Activated CD8-positive, alpha-beta T cell treated with anti-CD3 and anti-CD28 coated beads, Interleukin-2, amount 10 ng/mL, durations not matched to agents 7 days and 5 days (primary cell): ENCODE data around the gene PPM1B. TPM values are rescaled to one million over a fixed set of nuclear protein-coding genes. Genes with fewer than 3 reads are reported as not detected.

Experiments
- ATAC-seq: fragments of 150-1000 bp; cut with Tn5 transposase; one replicate; pipeline ENCODE4 v1.10.0; 2021; ENCODE audit warnings: moderate library complexity
- CTCF ChIA-PET: fragments of 350-600 bp; sonication (Branson Sonifier 250); formaldehyde crosslinking; loops from one replicate; lab custom pipeline; 2021; ENCODE audit warnings: antibody characterized with exemption; lab: Charles Lee
- POLR2A ChIA-PET: fragments of 350-600 bp; sonication (Branson Sonifier 250); formaldehyde crosslinking; loops from one replicate; lab custom pipeline; 2021; ENCODE audit warnings: antibody characterized with exemption; lab: Charles Lee
- DNase-seq: peaks from one replicate; pipeline ENCODE4 v3.0.0-alpha.2; 2020
- H3K27ac Mint-ChIP-seq: one replicate; pipeline ENCODE4 v1.8.0; 2021; ENCODE audit warnings: mild to moderate bottlenecking, mixed read lengths
- H3K27me3 Mint-ChIP-seq: one replicate; pipeline ENCODE4 v1.8.0; 2021; ENCODE audit warnings: low read depth, mixed read lengths
- H3K36me3 Mint-ChIP-seq: one replicate; pipeline ENCODE4 v1.8.0; 2021; ENCODE audit warnings: low read depth, mixed read lengths
- H3K4me1 Mint-ChIP-seq: one replicate; pipeline ENCODE4 v1.8.0; 2021; ENCODE audit warnings: low read depth, mixed read lengths
- H3K4me3 Mint-ChIP-seq: one replicate; pipeline ENCODE4 v1.8.0; 2021; ENCODE audit warnings: mild to moderate bottlenecking, mixed read lengths
- H3K9me3 Mint-ChIP-seq: one replicate; pipeline ENCODE4 v1.8.0; 2022; ENCODE audit warnings: mixed read lengths; ENCODE audit not compliant: insufficient read depth
- total RNA-seq, 2 experiments: library from RNA; stranded (reverse); gene quantifications; one replicate each; pipeline ENCODE4 v1.2.3, GENCODE V29; 2021

The PPM1B gene
- total RNA-seq, 2 experiments from 2014 or later = 48.6 to 50.3 TPM

GRCh38 chr2:44136252-44136651, 32.4 kb upstream of the PPM1B start:
- H3K9me3 Mint-ChIP-seq = no peaks in the 10 kb centered on the region
- DNase-seq (no peak), ATAC-seq (no peak)
- peaks cover 3% of the 10 kb centered on the region for H3K27me3 Mint-ChIP-seq
- H3K36me3 Mint-ChIP-seq = no peaks in the 10 kb centered on the region
- no peak overlapping the region for H3K4me3 Mint-ChIP-seq
- H3K27ac Mint-ChIP-seq = no peak overlapping the region
- peaks cover 2% of the 10 kb centered on the region for H3K4me1 Mint-ChIP-seq
- ChIA-PET CTCF (no interaction called here), POLR2A (no interaction called here)

- POLR2A ChIA-PET = no interaction called here
- DNase-seq (no peak), ATAC-seq (no peak)
- Mint-ChIP-seq H3K4me1 (peaks cover 2% of the 10 kb centered on the region), H3K27me3 (peaks cover 5% of the 10 kb centered on the region), H3K36me3 (no peaks in the 10 kb centered on the region), H3K9me3 (no peaks in the 10 kb centered on the region), H3K4me3 (no peak overlapping the region), H3K27ac (no peak overlapping the region)
- CTCF ChIA-PET = no interaction called here
Measured at GRCh38 chr2:44137048-44137447, 31.6 kb upstream of the PPM1B start.

GRCh38 chr2:44137872-44138551, 30.7 kb upstream of the PPM1B start:
- POLR2A ChIA-PET = no interaction called here
- no peak for ATAC-seq
- CTCF ChIA-PET = no interaction called here

GRCh38 chr2:44139741-44140140, 28.9 kb upstream of the PPM1B start:
- no peaks in the 10 kb centered on the region for H3K9me3 Mint-ChIP-seq
- peaks cover 9% of the 10 kb centered on the region for H3K27me3 Mint-ChIP-seq
- H3K4me1 Mint-ChIP-seq = peaks cover 2% of the 10 kb centered on the region
- no peak overlapping the region for H3K27ac Mint-ChIP-seq
- ChIA-PET CTCF (no interaction called here), POLR2A (no interaction called here)
- H3K36me3 Mint-ChIP-seq = no peaks in the 10 kb centered on the region
- DNase-seq = no peak
- ATAC-seq = no peak
- no peak overlapping the region for H3K4me3 Mint-ChIP-seq

More at GRCh38 chr2:44137872-44138551, 30.7 kb upstream of the PPM1B start:
- no peak overlapping the region for H3K27ac Mint-ChIP-seq
- H3K27me3 Mint-ChIP-seq = peaks cover 9% of the 10 kb centered on the region
- H3K36me3 Mint-ChIP-seq = no peaks in the 10 kb centered on the region
- DNase-seq = no peak
- no peaks in the 10 kb centered on the region for H3K9me3 Mint-ChIP-seq
- no peak overlapping the region for H3K4me3 Mint-ChIP-seq
- peaks cover 2% of the 10 kb centered on the region for H3K4me1 Mint-ChIP-seq

DNA sequence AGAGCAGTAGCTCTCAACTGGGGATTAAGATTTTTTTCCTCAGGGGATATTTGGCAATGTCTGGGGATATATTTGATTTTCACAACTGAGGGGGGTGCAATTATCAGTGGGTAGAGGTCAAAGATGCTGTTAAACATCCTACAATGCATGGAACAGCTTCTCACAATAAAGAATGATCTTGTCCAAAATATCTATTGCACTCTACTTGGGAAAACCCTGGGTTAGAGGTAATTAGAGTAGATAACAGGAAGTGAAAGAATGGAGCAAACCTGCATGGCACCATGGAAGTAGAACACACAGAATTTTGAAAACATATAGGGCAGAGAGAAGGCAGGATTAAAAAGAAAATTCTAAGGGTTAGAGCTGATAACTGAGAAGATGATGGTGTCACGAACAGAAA, 26.4 kb upstream of the PPM1B start:
- no peak overlapping the region for H3K27ac Mint-ChIP-seq

GRCh38 chr2:44143701-44144100, 25.0 kb upstream of the PPM1B start:
- ChIA-PET POLR2A (no interaction called here), CTCF (interaction anchor here (0.8 to 1.2 kb wide), 2 partner anchors 13 to 336 kb away, joined by 3 read pairs; no protein-coding TSS in a partner anchor)
- Mint-ChIP-seq H3K4me1 (peaks cover 2% of the 10 kb centered on the region), H3K36me3 (no peaks in the 10 kb centered on the region), H3K27ac (no peak overlapping the region), H3K9me3 (no peaks in the 10 kb centered on the region), H3K4me3 (no peak overlapping the region), H3K27me3 (peaks cover 9% of the 10 kb centered on the region)
- ATAC-seq (no peak), DNase-seq (no peak)

More for the DNA sequence above, 26.4 kb upstream of the PPM1B start:
- DNase-seq (no peak), ATAC-seq (no peak)
- CTCF ChIA-PET = no interaction called here
- POLR2A ChIA-PET = interaction anchor here (0.9 kb wide), 1 partner anchor 9 kb away, joined by 3 read pairs; no protein-coding TSS in a partner anchor
- H3K9me3 Mint-ChIP-seq = no peaks in the 10 kb centered on the region
- H3K27me3 Mint-ChIP-seq = peaks cover 9% of the 10 kb centered on the region
- no peak overlapping the region for H3K4me3 Mint-ChIP-seq
- no peaks in the 10 kb centered on the region for H3K36me3 Mint-ChIP-seq
- H3K4me1 Mint-ChIP-seq = peaks cover 2% of the 10 kb centered on the region

DNA sequence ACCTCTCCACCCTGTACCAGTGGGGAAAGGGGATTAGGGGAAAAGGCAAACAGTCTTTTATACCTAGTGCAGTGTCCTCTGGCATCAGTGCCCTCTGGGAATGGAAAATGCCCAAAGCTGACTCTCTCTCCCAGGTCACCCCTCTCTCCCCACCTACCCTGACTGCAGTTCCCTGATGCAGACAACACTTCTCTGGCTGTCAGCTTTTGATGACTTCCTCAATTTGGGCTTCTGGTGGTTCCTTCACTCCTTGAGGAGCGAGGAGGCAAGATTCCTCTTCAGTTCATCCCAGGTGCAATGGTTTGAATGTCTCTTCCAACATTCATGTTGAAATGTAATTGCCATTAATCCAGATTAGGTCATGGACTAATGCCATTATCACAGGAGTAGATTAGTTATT, 19.7 kb upstream of the PPM1B start:
- H3K36me3 Mint-ChIP-seq = no peaks in the 10 kb centered on the region
- ChIA-PET POLR2A (no interaction called here), CTCF (no interaction called here)
- no peak overlapping the region for H3K4me3 Mint-ChIP-seq
- H3K4me1 Mint-ChIP-seq = no peaks in the 10 kb centered on the region
- peaks cover 4% of the 10 kb centered on the region for H3K27me3 Mint-ChIP-seq
- no peak for DNase-seq
- no peaks in the 10 kb centered on the region for H3K9me3 Mint-ChIP-seq
- no peak for ATAC-seq
- no peak overlapping the region for H3K27ac Mint-ChIP-seq

- no peaks in the 10 kb centered on the region for H3K9me3 Mint-ChIP-seq
- CTCF ChIA-PET = no interaction called here
- ATAC-seq = no peak
- DNase-seq = no peak
- H3K4me3 Mint-ChIP-seq = no peak overlapping the region
- H3K27me3 Mint-ChIP-seq = peaks cover 4% of the 10 kb centered on the region
- POLR2A ChIA-PET = interaction anchor here (1.3 kb wide), 1 partner anchor 18 kb away, joined by 3 read pairs; the partner anchor contains the start of gene PPM1B
- no peak overlapping the region for H3K27ac Mint-ChIP-seq
- H3K36me3 Mint-ChIP-seq = no peaks in the 10 kb centered on the region
- H3K4me1 Mint-ChIP-seq = no peaks in the 10 kb centered on the region
Measured at GRCh38 chr2:44150473-44150872, 18.2 kb upstream of the PPM1B start.

DNA sequence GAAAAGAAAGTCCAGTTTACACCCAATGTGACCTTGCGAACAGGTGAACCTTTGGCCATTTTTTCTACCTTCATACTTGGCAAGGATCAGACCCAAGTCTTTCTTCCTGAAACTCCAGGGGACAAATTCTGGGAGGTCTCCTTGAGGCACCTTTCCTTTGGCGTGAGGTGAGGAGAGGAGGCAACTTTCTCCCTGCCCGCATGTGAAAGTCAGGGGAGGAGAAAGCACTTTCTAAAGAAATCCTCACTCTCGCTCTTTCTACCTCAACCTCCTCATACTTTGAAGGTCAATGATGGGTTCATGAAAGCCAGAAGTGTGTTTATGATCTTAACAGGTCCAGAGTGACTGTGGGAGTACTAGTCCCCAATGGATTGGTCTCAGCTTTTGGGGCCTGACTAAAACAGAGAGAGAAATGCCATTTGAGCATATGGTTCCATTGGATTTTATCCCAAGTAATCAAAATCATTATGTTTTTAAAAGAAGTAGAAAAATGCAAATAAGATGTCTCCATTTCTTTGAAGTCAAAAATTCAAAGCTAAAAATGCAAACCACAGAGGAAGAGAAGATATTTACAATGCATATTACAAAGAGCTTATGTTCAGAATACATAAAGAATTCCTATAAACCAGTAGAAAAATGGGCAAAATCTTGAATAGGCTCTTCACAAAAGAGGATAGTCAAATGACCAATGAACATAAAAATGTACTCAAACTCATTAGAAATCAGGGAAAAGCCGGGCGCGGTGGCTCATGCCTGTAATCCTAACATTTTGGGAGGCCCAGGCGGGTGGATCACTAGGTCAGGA, 15.6 kb upstream of the PPM1B start:
- no peak for ATAC-seq
- Mint-ChIP-seq H3K27me3 (peaks cover 4% of the 10 kb centered on the region), H3K27ac (no peak overlapping the region), H3K4me1 (no peaks in the 10 kb centered on the region), H3K4me3 (no peak overlapping the region), H3K9me3 (no peaks in the 10 kb centered on the region), H3K36me3 (no peaks in the 10 kb centered on the region)
- ChIA-PET POLR2A (no interaction called here), CTCF (no interaction called here)
- DNase-seq = no peak

GRCh38 chr2:44155666-44156446, 12.8 kb upstream of the PPM1B start:
- no peak for ATAC-seq
- no peaks in the 10 kb centered on the region for H3K36me3 Mint-ChIP-seq
- CTCF ChIA-PET = no interaction called here
- no peaks in the 10 kb centered on the region for H3K9me3 Mint-ChIP-seq
- no peak overlapping the region for H3K27ac Mint-ChIP-seq
- H3K27me3 Mint-ChIP-seq = no peaks in the 10 kb centered on the region
- POLR2A ChIA-PET = interaction anchor here (1.1 kb wide), 1 partner anchor 12 kb away, joined by 3 read pairs; the partner anchor contains the start of gene PPM1B
- H3K4me1 Mint-ChIP-seq = no peaks in the 10 kb centered on the region
- H3K4me3 Mint-ChIP-seq = no peak overlapping the region
- no peak for DNase-seq

GRCh38 chr2:44163777-44164176, 4.9 kb upstream of the PPM1B start:
- ATAC-seq (no peak), DNase-seq (no peak)
- POLR2A ChIA-PET = interaction anchor here (0.6 kb wide), 2 partner anchors 237 to 1133 kb away, joined by 3 read pairs; no protein-coding TSS in a partner anchor
- Mint-ChIP-seq H3K9me3 (no peaks in the 10 kb centered on the region), H3K4me1 (peaks cover 8% of the 10 kb centered on the region), H3K4me3 (no peak overlapping the region), H3K27me3 (no peaks in the 10 kb centered on the region), H3K27ac (no peak overlapping the region), H3K36me3 (peaks cover 6% of the 10 kb centered on the region)
- CTCF ChIA-PET = no interaction called here
